HEK293T (cell line): ENCODE results near the gene FAM53B.

Experiments
- BHLHE40 ChIP-seq: fragments of 450-650 bp; IDR thresholded peaks from 2 replicates; pipeline ENCODE4 v1.6.1; 2016; ENCODE audit warnings: mild to moderate bottlenecking, moderate library complexity, borderline replicate concordance
- CTBP1 ChIP-seq: fragments of 450-650 bp; IDR thresholded peaks from 2 replicates; pipeline ENCODE4 v1.6.1; 2016; ENCODE audit warnings: borderline replicate concordance
- FOXA1 ChIP-seq: fragments of 450-650 bp; IDR thresholded peaks from 2 replicates; pipeline ENCODE4 v1.6.1; 2016; ENCODE audit warnings: mild to moderate bottlenecking
- FOXK2 ChIP-seq: fragments of 450-650 bp; IDR thresholded peaks from 2 replicates; pipeline ENCODE4 v1.6.1; 2016; ENCODE audit warnings: mild to moderate bottlenecking
- FOXM1 ChIP-seq: fragments of 450-650 bp; IDR thresholded peaks from 2 replicates; pipeline ENCODE4 v1.6.1; 2017; ENCODE audit warnings: mild to moderate bottlenecking, borderline replicate concordance
- HDGF ChIP-seq: fragments of 450-650 bp; IDR thresholded peaks from 2 replicates; pipeline ENCODE4 v1.6.1; 2017; ENCODE audit warnings: antibody characterized with exemption, borderline replicate concordance
- PKNOX1 ChIP-seq: fragments of 450-650 bp; IDR thresholded peaks from 2 replicates; pipeline ENCODE4 v1.6.1; 2016
- SP1 ChIP-seq: fragments of 450-650 bp; IDR thresholded peaks from 2 replicates; pipeline ENCODE4 v1.6.1; 2017
- SUZ12 ChIP-seq: fragments of 450-650 bp; IDR thresholded peaks from 2 replicates; pipeline ENCODE4 v1.6.1; 2016; ENCODE audit warnings: mild to moderate bottlenecking
- TARDBP ChIP-seq: fragments of 450-650 bp; IDR thresholded peaks from 2 replicates; pipeline ENCODE4 v1.6.1; 2016
- ZNF384 ChIP-seq: fragments of 450-650 bp; IDR thresholded peaks from 2 replicates; pipeline ENCODE4 v1.6.1; 2016

- TF ChIP-seq BHLHE40 (no peak), HDGF (no peak), FOXM1 (no peak), TARDBP (no peak), SP1 (no peak), FOXA1 (no peak), SUZ12 (no peak), PKNOX1 (no peak), ZNF384 (no peak), FOXK2 (no peak), CTBP1 (no peak)
Measured at GRCh38 chr10:124658591-124659242, 85.5 kb downstream of the FAM53B start.
